Effector CD4-positive, alpha-beta T cell (primary cell): ENCODE measurements around the gene GJA4.
"Not testable (repeated sequence)": the region's sequence is repeated elsewhere in the genome, so short reads cannot be mapped to it uniquely, and the experiment has no call there.

ENCODE experiments used
- DNase-seq: peaks from one replicate; pipeline ENCODE4 v3.0.0-alpha.2; 2020

The GJA4 gene

GRCh38 chr1:34770891-34771504 lies 21.8 kb upstream of the GJA4 start:
- DNase-seq: no peak

GRCh38 chr1:34771573-34772371 lies 21.0 kb upstream of the GJA4 start:
- DNase-seq: no peak

- not testable (repeated sequence) for DNase-seq
These were observed 19.7 kb upstream of the GJA4 start for GRCh38 chr1:34773114-34773513.

GRCh38 chr1:34774957-34775356 lies 17.8 kb upstream of the GJA4 start:
- DNase-seq: no peak

GRCh38 chr1:34776911-34777310 lies 15.9 kb upstream of the GJA4 start:
- DNase-seq: no peak

GRCh38 chr1:34777519-34778321 lies 15.1 kb upstream of the GJA4 start:
- DNase-seq: no peak

- DNase-seq: no peak
These were observed 14.4 kb upstream of the GJA4 start for GRCh38 chr1:34778381-34778780.

GRCh38 chr1:34779005-34779404 lies 13.8 kb upstream of the GJA4 start:
- no peak for DNase-seq

- DNase-seq: no peak
These were observed 13.3 kb upstream of the GJA4 start for GRCh38 chr1:34779526-34779925.

GRCh38 chr1:34779962-34780361 lies 12.8 kb upstream of the GJA4 start:
- DNase-seq: no peak

GRCh38 chr1:34780528-34780927 lies 12.3 kb upstream of the GJA4 start:
- DNase-seq: no peak

GRCh38 chr1:34781071-34781843 lies 11.5 kb upstream of the GJA4 start, which contains the start of gene GJB3:
GJB3 (plus strand) TSS chr1:34781214; CDS start chr1:34784763, 3,549 bp downstream.
- no peak for DNase-seq

- no peak for DNase-seq
These were observed 10.9 kb upstream of the GJA4 start for GRCh38 chr1:34781844-34782391.

GRCh38 chr1:34784751-34785221 lies 8.0 kb upstream of the GJA4 start:
- no peak for DNase-seq

GRCh38 chr1:34785231-34785874 lies 7.4 kb upstream of the GJA4 start:
- no peak for DNase-seq

- no peak for DNase-seq
These were observed 6.8 kb upstream of the GJA4 start for GRCh38 chr1:34785875-34786470.

- peak; percentile 32 for DNase-seq
These were observed 6.1 kb upstream of the GJA4 start for GRCh38 chr1:34786521-34787325.

GRCh38 chr1:34787461-34788420 lies 5.1 kb upstream of the GJA4 start:
- no peak for DNase-seq

GRCh38 chr1:34790985-34791384 lies 1.8 kb upstream of the GJA4 start:
- DNase-seq: no peak
